Measurements from ENCODE around the gene PIP5K1C.

DNA sequence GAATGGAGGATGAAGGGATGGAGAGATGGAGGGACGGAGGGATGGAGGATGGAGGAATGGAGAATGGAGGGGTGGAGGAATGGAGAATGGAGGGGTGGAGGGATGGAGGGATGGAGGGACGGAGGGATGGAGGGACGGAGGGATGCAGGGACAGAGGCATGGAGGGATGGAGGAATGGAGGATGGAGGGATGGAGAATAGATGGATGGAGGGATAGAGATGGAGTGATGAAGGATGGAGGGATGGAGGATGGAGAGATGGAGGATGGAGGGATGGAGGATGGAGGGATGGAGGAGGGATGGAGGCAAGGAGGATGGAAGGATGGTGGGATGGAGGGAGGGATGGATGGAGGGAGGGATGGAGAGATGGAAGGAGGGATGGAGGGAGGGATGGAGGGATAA lies 22.1 kb downstream of the PIP5K1C start:
- TF ChIP-seq, protein P1, sequence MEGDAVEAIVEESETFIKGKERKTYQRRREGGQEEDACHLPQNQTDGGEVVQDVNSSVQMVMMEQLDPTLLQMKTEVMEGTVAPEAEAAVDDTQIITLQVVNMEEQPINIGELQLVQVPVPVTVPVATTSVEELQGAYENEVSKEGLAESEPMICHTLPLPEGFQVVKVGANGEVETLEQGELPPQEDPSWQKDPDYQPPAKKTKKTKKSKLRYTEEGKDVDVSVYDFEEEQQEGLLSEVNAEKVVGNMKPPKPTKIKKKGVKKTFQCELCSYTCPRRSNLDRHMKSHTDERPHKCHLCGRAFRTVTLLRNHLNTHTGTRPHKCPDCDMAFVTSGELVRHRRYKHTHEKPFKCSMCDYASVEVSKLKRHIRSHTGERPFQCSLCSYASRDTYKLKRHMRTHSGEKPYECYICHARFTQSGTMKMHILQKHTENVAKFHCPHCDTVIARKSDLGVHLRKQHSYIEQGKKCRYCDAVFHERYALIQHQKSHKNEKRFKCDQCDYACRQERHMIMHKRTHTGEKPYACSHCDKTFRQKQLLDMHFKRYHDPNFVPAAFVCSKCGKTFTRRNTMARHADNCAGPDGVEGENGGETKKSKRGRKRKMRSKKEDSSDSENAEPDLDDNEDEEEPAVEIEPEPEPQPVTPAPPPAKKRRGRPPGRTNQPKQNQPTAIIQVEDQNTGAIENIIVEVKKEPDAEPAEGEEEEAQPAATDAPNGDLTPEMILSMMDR (IDR thresholded peaks at IDR 0.05): no peak
- TF ChIP-seq EP300 (IDR thresholded peaks at IDR 0.05) (no peak), POLR2A (IDR thresholded peaks at IDR 0.05) (no peak)
